ENCODE data around the gene ADAMTS16.

The ADAMTS16 gene

GRCh38 chr5:5293029-5293428, 152.9 kb downstream of the ADAMTS16 start:
- no peak for DNase-seq

- DNase-seq = no peak
Measured at GRCh38 chr5:5294429-5294828, 154.3 kb downstream of the ADAMTS16 start.

- DNase-seq = no peak
Measured at GRCh38 chr5:5295351-5295750, 155.2 kb downstream of the ADAMTS16 start.

- DNase-seq = no peak
Measured at GRCh38 chr5:5296051-5296450, 155.9 kb downstream of the ADAMTS16 start.

GRCh38 chr5:5297432-5298067, 157.4 kb downstream of the ADAMTS16 start:
- no peak for DNase-seq

- no peak for DNase-seq
Measured at GRCh38 chr5:5298068-5298633, 158.0 kb downstream of the ADAMTS16 start.

- no peak for DNase-seq
Measured at GRCh38 chr5:5298841-5299541, 158.9 kb downstream of the ADAMTS16 start.

GRCh38 chr5:5301176-5301575, 161.0 kb downstream of the ADAMTS16 start:
- no peak for DNase-seq

- no peak for DNase-seq
Measured at GRCh38 chr5:5302201-5302600, 162.1 kb downstream of the ADAMTS16 start.

- DNase-seq = no peak
Measured at GRCh38 chr5:5303242-5303641, 163.1 kb downstream of the ADAMTS16 start.

GRCh38 chr5:5304361-5305020, 164.4 kb downstream of the ADAMTS16 start:
- DNase-seq = no peak

- no peak for DNase-seq
Measured at GRCh38 chr5:5306696-5307095, 166.6 kb downstream of the ADAMTS16 start.

- no peak for DNase-seq
Measured at GRCh38 chr5:5308319-5308718, 168.2 kb downstream of the ADAMTS16 start.

- DNase-seq = no peak
Measured at GRCh38 chr5:5309645-5310044, 169.5 kb downstream of the ADAMTS16 start.

- DNase-seq = no peak
Measured at GRCh38 chr5:5313101-5313635, 173.0 kb downstream of the ADAMTS16 start.

- no peak for DNase-seq
Measured at GRCh38 chr5:5314166-5314565, 174.0 kb downstream of the ADAMTS16 start.

GRCh38 chr5:5314626-5315025, 174.5 kb downstream of the ADAMTS16 start:
- DNase-seq = no peak

- no peak for DNase-seq
Measured at GRCh38 chr5:5315068-5315980, 175.2 kb downstream of the ADAMTS16 start.

GRCh38 chr5:5316334-5316733, 176.2 kb downstream of the ADAMTS16 start:
- DNase-seq = no peak

- no peak for DNase-seq
Measured at GRCh38 chr5:5317976-5318375, 177.8 kb downstream of the ADAMTS16 start.

GRCh38 chr5:5318426-5319190, 178.5 kb downstream of the ADAMTS16 start:
- no peak for DNase-seq
